SU-DHL-6 (cell line): ENCODE results near the gene RNF144B.

Experiments
- H2AFZ ChIP-seq: fragments of 200-600 bp; sonication (generic); 2 replicates; pipeline ENCODE4 v1.6.1; 2014; ENCODE audit warnings: low read depth, mild to moderate bottlenecking, moderate library complexity, mixed read lengths, antibody characterized with exemption, low read length; ENCODE audit not compliant: severe bottlenecking
- H3F3A ChIP-seq: fragments of 200-600 bp; shearing (Covaris generic); 2 replicates; pipeline ENCODE4 v1.6.0; 2016; ENCODE audit warnings: antibody characterized with exemption, mild to moderate bottlenecking; ENCODE audit not compliant: insufficient read depth
- H3K27ac ChIP-seq: fragments of 200-600 bp; sonication (generic); 2 replicates; pipeline ENCODE4 v1.5.1; 2016; ENCODE audit warnings: low read depth, mild to moderate bottlenecking, low read length, moderate library complexity, mixed read lengths
- H3K27me3 ChIP-seq: fragments of 200-600 bp; sonication (generic), shearing (Covaris generic); 2 replicates; pipeline ENCODE4 v1.6.0; 2014; ENCODE audit warnings: mild to moderate bottlenecking, low read length
- H3K36me3 ChIP-seq: fragments of 200-600 bp; sonication (generic); 2 replicates; pipeline ENCODE4 v1.6.1; 2014; ENCODE audit warnings: mild to moderate bottlenecking, low read length, mixed read lengths
- H3K4me2 ChIP-seq: fragments of 300-600, 200-600 bp; shearing (Covaris generic), sonication (generic); 2 replicates; pipeline ENCODE4 v1.6.0; 2014; ENCODE audit warnings: low read length, low read depth, mild to moderate bottlenecking; ENCODE audit not compliant: poor library complexity, severe bottlenecking
- H3K4me3 ChIP-seq: fragments of 200-600 bp; sonication (generic); 2 replicates; pipeline ENCODE4 v1.5.1; 2014; ENCODE audit warnings: antibody characterized with exemption, low read length, mild to moderate bottlenecking, mixed read lengths; ENCODE audit not compliant: insufficient read depth, poor library complexity, severe bottlenecking
- H3K79me2 ChIP-seq: fragments of 200-600 bp; sonication (generic); 2 replicates; pipeline ENCODE4 v1.6.1; 2014; ENCODE audit warnings: mild to moderate bottlenecking, low read length, moderate library complexity; ENCODE audit not compliant: insufficient read depth
- H3K9ac ChIP-seq: fragments of 200-600 bp; sonication (generic); 2 replicates; pipeline ENCODE4 v1.7.0; 2014; ENCODE audit warnings: mild to moderate bottlenecking, low read length
- H3K9me2 ChIP-seq: fragments of 200-600 bp; sonication (generic); replicated peaks from 2 replicates; pipeline ENCODE4 v1.6.1; 2014; ENCODE audit warnings: low read length; ENCODE audit not compliant: insufficient read depth
- H3K9me3 ChIP-seq: fragments of 200-600 bp; sonication (generic); 2 replicates; pipeline ENCODE4 v1.6.1; 2014; ENCODE audit warnings: low read length, mixed read lengths; ENCODE audit not compliant: insufficient read depth
- H4K20me1 ChIP-seq: fragments of 200-600 bp; sonication (generic); 2 replicates; pipeline ENCODE4 v1.6.1; 2014; ENCODE audit warnings: low read depth, mild to moderate bottlenecking, antibody characterized with exemption, low read length, moderate library complexity, mixed read lengths
- CTCF ChIP-seq: fragments of 200-600 bp; sonication (generic); IDR thresholded peaks from one replicate; pipeline ENCODE4 v1.5.1; 2017; ENCODE audit warnings: antibody characterized with exemption, mild to moderate bottlenecking, low read length, moderate library complexity; ENCODE audit not compliant: insufficient read depth, poor library complexity, severe bottlenecking
- EZH2phosphoT487 ChIP-seq: fragments of 200-600 bp; sonication (generic), shearing (Covaris generic); conservative IDR thresholded peaks from 2 replicates; pipeline ENCODE4 v1.6.1; 2018; ENCODE audit warnings: mild to moderate bottlenecking, antibody characterized with exemption, low read length, moderate library complexity, mixed read lengths

Gene RNF144B

GRCh38 chr6:18359237-18359885 is 27.8 kb upstream of the RNF144B start:
- Histone ChIP-seq H3F3A (peaks cover 19% of the 10 kb centered on the region; the same call in 1 of the 2 replicates), H3K79me2 (no peaks in the 10 kb centered on the region), H2AFZ (no peak overlapping the region), H3K4me2 (peak overlapping the region; percentile 43), H4K20me1 (no peaks in the 10 kb centered on the region), H3K36me3 (no peaks in the 10 kb centered on the region), H3K4me3 (peak overlapping the region; percentile 4), H3K27ac (peak overlapping the region; percentile 78), H3K9me3 (peaks cover 5% of the 10 kb centered on the region; the same call in 1 of the 2 replicates), H3K27me3 (no peaks in the 10 kb centered on the region), H3K9ac (peak overlapping the region; percentile 22), H3K9me2 (no peaks in the 10 kb centered on the region)
- no peak for TF ChIP-seq EZH2phosphoT487
- no peak for TF ChIP-seq CTCF

DNA sequence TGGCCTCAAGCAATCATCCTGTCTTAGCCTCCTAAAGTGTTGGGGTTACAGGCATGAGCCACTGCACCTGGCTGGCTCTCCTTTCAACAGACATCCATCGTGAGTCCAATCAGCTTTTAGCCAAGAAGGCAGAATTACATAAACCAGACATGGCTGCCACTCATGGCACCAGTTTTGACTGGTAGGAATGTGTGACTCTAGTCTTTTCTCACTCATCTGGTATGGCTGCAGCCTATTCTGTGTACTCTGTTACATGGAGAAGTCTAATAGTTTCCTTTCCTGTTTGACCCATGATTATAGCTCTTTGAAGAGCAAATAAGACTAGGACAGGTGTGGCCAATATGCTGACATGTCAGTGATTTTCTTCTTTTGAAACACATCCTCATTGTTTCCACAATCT is 27.0 kb upstream of the RNF144B start:
- Histone ChIP-seq H3K79me2 (no peaks in the 10 kb centered on the region), H3K4me3 (no peak overlapping the region), H3F3A (peaks cover 19% of the 10 kb centered on the region; the same call in 1 of the 2 replicates), H3K4me2 (peak overlapping the region; percentile 43), H3K9me3 (peaks cover 5% of the 10 kb centered on the region; the same call in 1 of the 2 replicates), H3K27me3 (no peaks in the 10 kb centered on the region), H4K20me1 (no peaks in the 10 kb centered on the region), H3K9ac (peak overlapping the region; percentile 22; the same call in 1 of the 2 replicates), H3K27ac (peak overlapping the region; percentile 78), H2AFZ (peak overlapping the region; percentile 7), H3K9me2 (no peaks in the 10 kb centered on the region), H3K36me3 (no peaks in the 10 kb centered on the region)
- TF ChIP-seq CTCF (no peak), EZH2phosphoT487 (no peak)

- Histone ChIP-seq H3K27ac (peak overlapping the region; percentile 78), H3F3A (peaks cover 19% of the 10 kb centered on the region; the same call in 1 of the 2 replicates), H3K4me3 (peak overlapping the region; percentile 4), H3K27me3 (no peaks in the 10 kb centered on the region), H3K9me3 (peaks cover 5% of the 10 kb centered on the region; the same call in 1 of the 2 replicates), H3K9ac (peak overlapping the region; percentile 7), H2AFZ (peak overlapping the region; percentile 15), H3K9me2 (no peaks in the 10 kb centered on the region), H3K4me2 (peak overlapping the region; percentile 44), H3K79me2 (no peaks in the 10 kb centered on the region), H3K36me3 (no peaks in the 10 kb centered on the region), H4K20me1 (no peaks in the 10 kb centered on the region)
- no peak for TF ChIP-seq CTCF
- no peak for TF ChIP-seq EZH2phosphoT487
Measured at GRCh38 chr6:18362058-18362561, 25.0 kb upstream of the RNF144B start.
